H1 (cell line): ENCODE measurements around the gene RBM47.

Experiments used
- CTCF ChIP-seq, 3 experiments: IDR thresholded peaks; 1 replicate in 2 of 3; 2 replicates in 1 of 3; pipeline versions ENCODE4 v1.5.1 to v1.6.1; 2011; ENCODE audit warnings: low read length in 3 of 3, mild to moderate bottlenecking in 3 of 3, inconsistent platforms in 2 of 3, low read depth in 1 of 3, moderate library complexity in 1 of 3; ENCODE audit not compliant: insufficient read depth in 1 of 3; ENCODE audit errors: control extremely low read depth in 1 of 3
- EZH2 ChIP-seq: fragments of 200-600 bp; sonication (generic); IDR thresholded peaks from 2 replicates; pipeline ENCODE4 v1.7.1; 2012; ENCODE audit warnings: low read depth, mild to moderate bottlenecking, moderate library complexity, low read length, inconsistent platforms; ENCODE audit not compliant: severe bottlenecking
- GTF2F1 ChIP-seq: IDR thresholded peaks from 2 replicates; pipeline ENCODE4 v1.6.1; 2012; ENCODE audit warnings: low read depth, low read length, improper control_type of control experiment, borderline replicate concordance
- POLR2A ChIP-seq, 2 experiments: IDR thresholded peaks; 1 replicate in 1 of 2; 2 replicates in 1 of 2; pipeline ENCODE4 v1.6.1; 2011; ENCODE audit warnings: low read depth in 2 of 2, low read length in 2 of 2, mild to moderate bottlenecking in 2 of 2; ENCODE audit errors: control extremely low read depth in 1 of 2
- POLR2AphosphoS5 ChIP-seq: IDR thresholded peaks from 2 replicates; pipeline ENCODE4 v1.6.1; 2011; ENCODE audit warnings: low read depth, low read length

- TF ChIP-seq CTCF (IDR thresholded peaks at IDR 0.05; ENCODE audit: control extremely low read depth in 1 of 3, insufficient read depth in 1 of 3, low read depth in 1 of 3, low read length in 3 of 3): no peak
- no peak for TF ChIP-seq POLR2A (IDR thresholded peaks at IDR 0.05; ENCODE audit: control extremely low read depth in 1 of 2, low read depth in 2 of 2, low read length in 2 of 2)
- TF ChIP-seq EZH2: no peak
- no peak for TF ChIP-seq GTF2F1
- TF ChIP-seq POLR2AphosphoS5: no peak
These were observed 205.9 kb downstream of the RBM47 start for GRCh38 chr4:40423735-40424134.
